ENCODE data around the gene BORCS8.

- TF ChIP-seq CTCF (IDR thresholded peaks at IDR 0.05; ENCODE audit: poor library complexity, severe bottlenecking) (no peak), RAD21 (conservative IDR thresholded peaks at IDR 0.05) (no peak), SMC3 (conservative IDR thresholded peaks at IDR 0.05; ENCODE audit: poor library complexity) (no peak), EZH2 (IDR thresholded peaks at IDR 0.05; ENCODE audit: borderline replicate concordance, insufficient read depth, low read length, poor library complexity, severe bottlenecking) (no peak), REST (IDR thresholded peaks at IDR 0.05; ENCODE audit: borderline replicate concordance) (no peak), TAF1 (IDR thresholded peaks at IDR 0.05; ENCODE audit: low read depth) (no peak), EP300 (conservative IDR thresholded peaks at IDR 0.05; ENCODE audit: poor library complexity, severe bottlenecking) (no peak), POLR2AphosphoS5 (IDR thresholded peaks at IDR 0.05) (no peak)
These were observed 229 bp downstream of the BORCS8 start for GRCh38 chr19:19191768-19192077.

All from neural cell (in vitro differentiated cells).